Measurements from ENCODE around the gene LYVE1. TPM values are rescaled to one million over a fixed set of nuclear protein-coding genes. Genes with fewer than 3 reads are reported as not detected.
"Not testable (repeated sequence)": the region's sequence is repeated elsewhere in the genome, so short reads cannot be mapped to it uniquely, and the experiment has no call there.

The LYVE1 gene
- polyA plus RNA-seq, 3 donors = 59.3 to 71.7 (median 67.2) TPM

- no peak for DNase-seq (ENCODE audit: extremely low read depth in 1 of 11, low read depth in 9 of 11, low spot score in 4 of 11)
These were observed 31.1 kb upstream of the LYVE1 start for GRCh38 chr11:10599388-10600175.

- no peak for DNase-seq (ENCODE audit: extremely low read depth in 1 of 11, low read depth in 9 of 11, low spot score in 4 of 11)
These were observed 30.4 kb upstream of the LYVE1 start for GRCh38 chr11:10598816-10599215.

GRCh38 chr11:10597877-10598351 lies 29.4 kb upstream of the LYVE1 start:
- DNase-seq (ENCODE audit: extremely low read depth in 1 of 11, low read depth in 9 of 11, low spot score in 4 of 11) = no peak

- not testable (repeated sequence) for DNase-seq (ENCODE audit: extremely low read depth in 1 of 11, low read depth in 9 of 11, low spot score in 4 of 11)
These were observed 27.4 kb upstream of the LYVE1 start for GRCh38 chr11:10595840-10596239.

- no peak for DNase-seq (ENCODE audit: extremely low read depth in 1 of 11, low read depth in 9 of 11, low spot score in 4 of 11)
These were observed 25.9 kb upstream of the LYVE1 start for GRCh38 chr11:10594407-10594806.

- no peak for DNase-seq (ENCODE audit: extremely low read depth in 1 of 11, low read depth in 9 of 11, low spot score in 4 of 11)
These were observed 23.9 kb upstream of the LYVE1 start for GRCh38 chr11:10592331-10592730.

GRCh38 chr11:10591741-10592140 lies 23.3 kb upstream of the LYVE1 start:
- DNase-seq (ENCODE audit: extremely low read depth in 1 of 11, low read depth in 9 of 11, low spot score in 4 of 11) = no peak

GRCh38 chr11:10590218-10590915 lies 21.9 kb upstream of the LYVE1 start:
- DNase-seq (ENCODE audit: extremely low read depth in 1 of 11, low read depth in 9 of 11, low spot score in 4 of 11) = peak in 2 of 11 donors; percentile 27 to 31

GRCh38 chr11:10588904-10589303 lies 20.4 kb upstream of the LYVE1 start:
- no peak for DNase-seq (ENCODE audit: extremely low read depth in 1 of 11, low read depth in 9 of 11, low spot score in 4 of 11)

- DNase-seq (ENCODE audit: extremely low read depth in 1 of 11, low read depth in 9 of 11, low spot score in 4 of 11) = no peak
These were observed 19.5 kb upstream of the LYVE1 start for GRCh38 chr11:10587995-10588394.

GRCh38 chr11:10587388-10587787 lies 18.9 kb upstream of the LYVE1 start:
- DNase-seq (ENCODE audit: extremely low read depth in 1 of 11, low read depth in 9 of 11, low spot score in 4 of 11) = no peak

- peak in 8 of 11 donors; percentile 39 to 72 (median 58) for DNase-seq (ENCODE audit: extremely low read depth in 1 of 11, low read depth in 9 of 11, low spot score in 4 of 11)
These were observed 15.6 kb upstream of the LYVE1 start for GRCh38 chr11:10584071-10584501.

GRCh38 chr11:10581481-10582019 lies 13.1 kb upstream of the LYVE1 start:
- DNase-seq (ENCODE audit: extremely low read depth in 1 of 11, low read depth in 9 of 11, low spot score in 4 of 11) = no peak

- no peak for DNase-seq (ENCODE audit: extremely low read depth in 1 of 11, low read depth in 9 of 11, low spot score in 4 of 11)
These were observed 12.2 kb upstream of the LYVE1 start for GRCh38 chr11:10580623-10581022.

- DNase-seq (ENCODE audit: extremely low read depth in 1 of 11, low read depth in 9 of 11, low spot score in 4 of 11) = no peak
These were observed 11.2 kb upstream of the LYVE1 start for GRCh38 chr11:10579700-10580099.

- no peak for DNase-seq (ENCODE audit: extremely low read depth in 1 of 11, low read depth in 9 of 11, low spot score in 4 of 11)
These were observed 7.6 kb upstream of the LYVE1 start for GRCh38 chr11:10576035-10576398.

- DNase-seq (ENCODE audit: extremely low read depth in 1 of 11, low read depth in 9 of 11, low spot score in 4 of 11) = no peak
These were observed 7.0 kb upstream of the LYVE1 start for GRCh38 chr11:10575346-10576034.

GRCh38 chr11:10573556-10573955 lies 5.1 kb upstream of the LYVE1 start:
- no peak for DNase-seq (ENCODE audit: extremely low read depth in 1 of 11, low read depth in 9 of 11, low spot score in 4 of 11)

- no peak for DNase-seq (ENCODE audit: extremely low read depth in 1 of 11, low read depth in 9 of 11, low spot score in 4 of 11)
These were observed 4.6 kb upstream of the LYVE1 start for GRCh38 chr11:10573028-10573427.

GRCh38 chr11:10572533-10572932 lies 4.1 kb upstream of the LYVE1 start:
- DNase-seq (ENCODE audit: extremely low read depth in 1 of 11, low read depth in 9 of 11, low spot score in 4 of 11) = no peak

Measured in renal cortex interstitium (tissue), 11 donors.